ENCODE results near the gene NTRK3. TPM values are rescaled to one million over a fixed set of nuclear protein-coding genes. Genes with fewer than 3 reads are reported as not detected.

The NTRK3 gene
- total RNA-seq, 2 experiments from 2014 or later = 0.78 TPM; not detected in 1

DNA sequence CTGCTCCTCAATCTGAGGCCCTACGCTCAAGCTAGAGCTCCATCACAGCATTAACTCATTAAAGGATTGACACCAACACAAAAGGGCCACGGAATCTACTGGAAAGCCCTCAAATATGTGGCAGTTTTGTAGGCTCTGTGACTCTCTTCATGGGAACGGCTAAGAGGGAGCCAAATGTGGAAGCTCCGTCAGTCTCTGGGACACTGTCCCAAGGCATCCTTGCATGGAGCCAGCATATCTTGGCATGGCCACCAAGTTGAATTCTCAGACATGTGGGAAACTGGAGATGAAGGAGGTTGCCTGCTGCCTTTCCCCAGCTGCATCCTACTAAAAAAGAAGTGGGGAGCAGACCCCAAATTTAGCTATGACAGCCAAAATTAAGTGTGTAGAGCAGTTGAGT, 296.9 kb downstream of the NTRK3 start:
- CTCF ChIA-PET = no interaction called here
- intact Hi-C loops (cut with DNase I, micrococcal nuclease) = no loop called here

DNA sequence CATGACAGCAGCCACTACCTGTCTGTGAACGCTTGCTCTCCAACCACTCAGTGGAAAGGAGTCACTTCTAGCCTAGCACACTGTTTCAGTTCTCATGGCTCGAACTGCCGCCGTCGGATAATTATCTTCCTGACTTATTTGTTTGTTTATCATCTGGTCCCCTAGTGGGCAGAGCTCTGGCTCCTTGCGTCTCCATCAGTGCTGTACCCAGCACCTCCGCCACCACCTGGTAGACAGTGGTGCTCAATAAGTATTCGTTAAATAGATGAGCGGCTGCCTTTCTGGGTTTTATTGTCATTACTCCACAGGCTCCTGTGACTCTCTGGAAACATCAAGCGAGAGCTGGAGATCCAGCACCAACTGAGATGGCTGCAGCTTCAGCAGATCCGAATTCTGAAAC, 297.5 kb downstream of the NTRK3 start:
- Mint-ChIP-seq H3K9me3 (no peaks in the 10 kb centered on the region), H3K27ac (no peak overlapping the region), H3K4me1 (ENCODE audit: low read depth) (no peaks in the 10 kb centered on the region), H3K27me3 (peaks cover 14% of the 10 kb centered on the region), H3K36me3 (ENCODE audit: low read depth) (no peaks in the 10 kb centered on the region), H3K4me3 (no peak overlapping the region)
- DNase-seq (no peak), ATAC-seq (ENCODE audit: poor library complexity) (no peak)
- no peak overlapping the region for H3K27ac ChIP-seq (ENCODE audit: low read depth in 1 of 2, low read length in 2 of 2)
- ChIA-PET CTCF (no interaction called here), POLR2A (no interaction called here)
- no peaks in the 10 kb centered on the region for H3K9me3 ChIP-seq (ENCODE audit: control insufficient read depth in 1 of 2, insufficient read depth in 1 of 2, low read length in 2 of 2)
- TF ChIP-seq, protein P1, sequence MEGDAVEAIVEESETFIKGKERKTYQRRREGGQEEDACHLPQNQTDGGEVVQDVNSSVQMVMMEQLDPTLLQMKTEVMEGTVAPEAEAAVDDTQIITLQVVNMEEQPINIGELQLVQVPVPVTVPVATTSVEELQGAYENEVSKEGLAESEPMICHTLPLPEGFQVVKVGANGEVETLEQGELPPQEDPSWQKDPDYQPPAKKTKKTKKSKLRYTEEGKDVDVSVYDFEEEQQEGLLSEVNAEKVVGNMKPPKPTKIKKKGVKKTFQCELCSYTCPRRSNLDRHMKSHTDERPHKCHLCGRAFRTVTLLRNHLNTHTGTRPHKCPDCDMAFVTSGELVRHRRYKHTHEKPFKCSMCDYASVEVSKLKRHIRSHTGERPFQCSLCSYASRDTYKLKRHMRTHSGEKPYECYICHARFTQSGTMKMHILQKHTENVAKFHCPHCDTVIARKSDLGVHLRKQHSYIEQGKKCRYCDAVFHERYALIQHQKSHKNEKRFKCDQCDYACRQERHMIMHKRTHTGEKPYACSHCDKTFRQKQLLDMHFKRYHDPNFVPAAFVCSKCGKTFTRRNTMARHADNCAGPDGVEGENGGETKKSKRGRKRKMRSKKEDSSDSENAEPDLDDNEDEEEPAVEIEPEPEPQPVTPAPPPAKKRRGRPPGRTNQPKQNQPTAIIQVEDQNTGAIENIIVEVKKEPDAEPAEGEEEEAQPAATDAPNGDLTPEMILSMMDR (IDR thresholded peaks at IDR 0.05) = no peak
- no peaks in the 10 kb centered on the region for H3K4me1 ChIP-seq (ENCODE audit: insufficient read depth, low read length)
- no peak overlapping the region for H3K4me3 ChIP-seq (ENCODE audit: low read length)
- H3K36me3 ChIP-seq (ENCODE audit: insufficient read depth, low read length) = no peaks in the 10 kb centered on the region
- no peaks in the 10 kb centered on the region for H3K27me3 ChIP-seq (ENCODE audit: control insufficient read depth in 1 of 2, insufficient read depth in 2 of 2, low read length in 2 of 2)
- intact Hi-C loops (cut with DNase I, micrococcal nuclease) = no loop called here

More for the DNA sequence above, 296.9 kb downstream of the NTRK3 start:
- H3K36me3 Mint-ChIP-seq (ENCODE audit: low read depth) = no peaks in the 10 kb centered on the region
- Histone ChIP-seq H3K27me3 (ENCODE audit: control insufficient read depth in 1 of 2, insufficient read depth in 2 of 2, low read length in 2 of 2) (no peaks in the 10 kb centered on the region), H3K36me3 (ENCODE audit: insufficient read depth, low read length) (no peaks in the 10 kb centered on the region), H3K9me3 (ENCODE audit: control insufficient read depth in 1 of 2, insufficient read depth in 1 of 2, low read length in 2 of 2) (no peaks in the 10 kb centered on the region), H3K27ac (ENCODE audit: low read depth in 1 of 2, low read length in 2 of 2) (no peak overlapping the region), H3K4me3 (ENCODE audit: low read length) (no peak overlapping the region), H3K4me1 (ENCODE audit: insufficient read depth, low read length) (no peaks in the 10 kb centered on the region)
- H3K9me3 Mint-ChIP-seq = no peaks in the 10 kb centered on the region
- no peak for ATAC-seq (ENCODE audit: poor library complexity)
- H3K27me3 Mint-ChIP-seq = peaks cover 14% of the 10 kb centered on the region
- H3K4me3 Mint-ChIP-seq = no peak overlapping the region
- no peak for DNase-seq
- no peaks in the 10 kb centered on the region for H3K4me1 Mint-ChIP-seq (ENCODE audit: low read depth)
- POLR2A ChIA-PET = no interaction called here
- H3K27ac Mint-ChIP-seq = no peak overlapping the region
- TF ChIP-seq, protein P1 (IDR thresholded peaks at IDR 0.05) = no peak

DNA sequence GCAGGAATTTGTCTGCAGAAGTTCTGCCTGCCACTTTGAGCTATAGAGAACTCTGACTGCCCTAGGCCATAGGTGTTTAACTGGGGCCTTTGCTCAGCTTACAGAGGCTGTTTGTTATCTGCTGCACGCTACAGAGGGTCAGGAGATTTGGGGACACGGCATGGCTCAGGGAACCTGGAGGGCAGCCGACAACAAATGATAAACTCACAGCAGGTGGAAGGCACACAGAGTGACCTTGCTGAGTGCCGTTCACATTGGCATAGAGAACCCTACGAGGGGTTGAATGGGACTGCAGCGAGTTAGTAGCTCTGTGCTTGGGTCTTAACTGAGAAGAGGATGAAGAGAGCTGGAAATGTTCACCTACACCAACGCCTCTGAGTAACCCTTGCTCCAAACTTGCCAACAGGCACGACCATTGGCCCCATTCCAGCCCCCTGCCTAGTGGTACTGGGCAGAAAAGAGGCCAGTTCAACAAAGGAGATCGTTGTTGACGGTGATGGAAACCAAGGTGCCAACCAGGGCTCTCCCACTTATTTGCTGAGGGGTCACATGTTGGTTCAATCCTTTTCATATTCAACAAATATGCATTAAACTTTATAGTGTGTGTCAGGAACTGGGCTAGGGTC, 301.1 kb downstream of the NTRK3 start:
- Mint-ChIP-seq H3K4me1 (ENCODE audit: low read depth) (no peaks in the 10 kb centered on the region), H3K36me3 (ENCODE audit: low read depth) (no peaks in the 10 kb centered on the region), H3K27me3 (peaks cover 8% of the 10 kb centered on the region), H3K4me3 (no peak overlapping the region), H3K27ac (no peak overlapping the region), H3K9me3 (no peaks in the 10 kb centered on the region)
- Histone ChIP-seq H3K27me3 (ENCODE audit: control insufficient read depth in 1 of 2, insufficient read depth in 2 of 2, low read length in 2 of 2) (no peaks in the 10 kb centered on the region), H3K4me1 (ENCODE audit: insufficient read depth, low read length) (no peaks in the 10 kb centered on the region), H3K36me3 (ENCODE audit: insufficient read depth, low read length) (no peaks in the 10 kb centered on the region), H3K27ac (ENCODE audit: low read depth in 1 of 2, low read length in 2 of 2) (no peak overlapping the region), H3K4me3 (ENCODE audit: low read length) (no peak overlapping the region), H3K9me3 (ENCODE audit: control insufficient read depth in 1 of 2, insufficient read depth in 1 of 2, low read length in 2 of 2) (no peaks in the 10 kb centered on the region)
- intact Hi-C loops (cut with DNase I, micrococcal nuclease) = no loop called here
- TF ChIP-seq, protein P1 (IDR thresholded peaks at IDR 0.05) = no peak
- ChIA-PET CTCF (no interaction called here), POLR2A (no interaction called here)
- no peak for ATAC-seq (ENCODE audit: poor library complexity)
- no peak for DNase-seq

Data from CD4-positive, alpha-beta T cell (primary cell).